Ovary (tissue), 9 donors: ENCODE measurements around the gene NKAIN4. TPM values are rescaled to one million over a fixed set of nuclear protein-coding genes. Genes with fewer than 3 reads are reported as not detected.

ENCODE experiments used
- DNase-seq, 5 donors: peaks; one replicate each; pipeline ENCODE4 v3.0.0-alpha.2; 2019 to 2020
- H3K27ac ChIP-seq, 2 donors: fragments of 200-600 bp; one replicate each; pipeline versions ENCODE4 v1.5.1 to v1.8.0; 2019 to 2022
- H3K27me3 ChIP-seq: fragments of 200-600 bp; one replicate; pipeline ENCODE4 v1.8.0; 2022
- H3K36me3 ChIP-seq: fragments of 200-600 bp; sonication (generic); one replicate; pipeline ENCODE4 v1.5.1; 2019
- H3K4me1 ChIP-seq: one replicate; pipeline ENCODE4 v1.8.1; 2013; ENCODE audit warnings: mild to moderate bottlenecking, moderate library complexity; ENCODE audit not compliant: insufficient read depth
- H3K4me3 ChIP-seq: fragments of 200-600 bp; sonication (generic); one replicate; pipeline ENCODE4 v1.5.1; 2017
- H3K9me3 ChIP-seq, 2 donors: fragments of 200-600 bp in 1 of 2; sonication (generic) in 1 of 2; one replicate each; pipeline versions ENCODE4 v1.5.1 to v1.8.1; 2013 to 2019; ENCODE audit warnings: mild to moderate bottlenecking in 1 of 2, moderate library complexity in 1 of 2
- EP300 ChIP-seq: sonication (generic); formaldehyde crosslinking; IDR thresholded peaks from one replicate; pipeline ENCODE4 v1.6.1; 2017; ENCODE audit warnings: antibody characterized with exemption
- POLR2A ChIP-seq: fragments of 450-650 bp; IDR thresholded peaks from one replicate; pipeline ENCODE4 v1.6.1; 2017; ENCODE audit warnings: antibody characterized with exemption, mild to moderate bottlenecking, moderate library complexity
- WGBS, 3 donors: extraction: QIAGEN DNeasy Blood & Tissue Kit in 1 of 3; methylation state at CpG; one replicate each; pipeline versions ENCODE4 v1.1.5 to v1.1.7; 2013 to 2017; 5-methylcytosine and 5-hydroxymethylcytosine counted together
- intact Hi-C, 4 donors: fragments of 100-400 bp; cut with DNase I; formaldehyde crosslinking; loops; one replicate each; pipeline versions ENCODE4 v1.11.0 to v1.15.1; 2022 to 2023
- polyA plus RNA-seq, 2 donors: library from polyadenylated mRNA; stranded (reverse); fragments of 200-250 nt in 1 of 2; fragments of 350-450 nt in 1 of 2; fragmentation: Illumina TruSeq in 1 of 2; extraction: RNeasy Lipid Tissue Mini Kit (QIAGEN cat#74804) in 1 of 2; gene quantifications; one replicate each; pipeline ENCODE4 v1.2.3, GENCODE V29; 2013 to 2014
- total RNA-seq, 7 donors: library from RNA; depleted of rRNA in 2 of 7; stranded (reverse); fragments of >200 nt in 2 of 7; fragmentation: NEBNext Ultra II Directional in 3 of 7; extraction: Animal tissue kit (Norgen Biotek cat#: 25700) in 3 of 7; gene quantifications; one replicate each; pipeline versions ENCODE4 v1.1.0 to v1.2.4, GENCODE V29; 2016 to 2023
- TF ChIP-seq, protein P1 (sequence below), 3 donors: fragments of 450-650 bp in 2 of 3; fragments of 200-600 bp in 1 of 3; IDR thresholded peaks; one replicate each; pipeline versions ENCODE4 v1.5.1 to v1.8.0; 2016 to 2022; ENCODE audit warnings: antibody characterized with exemption in 3 of 3, mild to moderate bottlenecking in 1 of 3
- donor health status: DM: no; HTN: no; CAD: no; lungs with moderate emphysema.
- donor health status: DM: no; HTN: no; CAD: no.
- donor health status: Bipolar disorder and iron deficiency.
- donor health status: DM: yes; HTN: yes; CAD: no.
- donor health status: DM: no; HTN: no; CAD: no.
- donor health status: DM: yes; HTN: yes; CAD: no.

The NKAIN4 gene
- total and polyA plus RNA-seq, 9 donors = 0.18 to 0.24 TPM; not detected in 7

DNA sequence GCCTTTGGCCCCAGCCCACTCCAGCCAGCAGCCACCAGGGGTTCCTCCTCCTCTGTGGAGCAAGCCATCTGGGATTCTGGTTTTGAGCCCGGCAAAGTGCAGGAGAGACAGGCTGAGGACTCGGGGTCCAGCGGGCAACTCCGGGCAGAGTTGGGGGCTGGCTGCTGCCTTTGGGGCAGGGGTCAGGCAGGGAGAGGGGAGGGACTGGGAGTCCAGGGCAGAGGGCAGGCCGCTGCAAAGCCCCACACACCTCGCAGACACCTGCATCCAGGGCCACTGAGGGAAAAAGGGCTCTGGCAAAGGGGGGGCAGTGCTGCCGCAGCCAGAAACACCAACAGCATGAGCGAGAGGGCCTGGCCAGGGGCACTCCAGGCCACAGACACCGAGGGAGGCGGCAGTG lies 9.8 kb downstream of the NKAIN4 start:
- no peaks in the 10 kb centered on the region for H3K4me1 ChIP-seq
- H3K27me3 ChIP-seq = no peaks in the 10 kb centered on the region
- no peak for DNase-seq
- no peaks in the 10 kb centered on the region for H3K36me3 ChIP-seq
- no peaks in the 10 kb centered on the region for H3K9me3 ChIP-seq
- 75 to 85% (median 84%) methylated on average over 9 to 10 of the region's 10 CpGs for whole genome bisulfite sequencing, 3 donors
- no peak for TF ChIP-seq POLR2A
- TF ChIP-seq, protein P1, sequence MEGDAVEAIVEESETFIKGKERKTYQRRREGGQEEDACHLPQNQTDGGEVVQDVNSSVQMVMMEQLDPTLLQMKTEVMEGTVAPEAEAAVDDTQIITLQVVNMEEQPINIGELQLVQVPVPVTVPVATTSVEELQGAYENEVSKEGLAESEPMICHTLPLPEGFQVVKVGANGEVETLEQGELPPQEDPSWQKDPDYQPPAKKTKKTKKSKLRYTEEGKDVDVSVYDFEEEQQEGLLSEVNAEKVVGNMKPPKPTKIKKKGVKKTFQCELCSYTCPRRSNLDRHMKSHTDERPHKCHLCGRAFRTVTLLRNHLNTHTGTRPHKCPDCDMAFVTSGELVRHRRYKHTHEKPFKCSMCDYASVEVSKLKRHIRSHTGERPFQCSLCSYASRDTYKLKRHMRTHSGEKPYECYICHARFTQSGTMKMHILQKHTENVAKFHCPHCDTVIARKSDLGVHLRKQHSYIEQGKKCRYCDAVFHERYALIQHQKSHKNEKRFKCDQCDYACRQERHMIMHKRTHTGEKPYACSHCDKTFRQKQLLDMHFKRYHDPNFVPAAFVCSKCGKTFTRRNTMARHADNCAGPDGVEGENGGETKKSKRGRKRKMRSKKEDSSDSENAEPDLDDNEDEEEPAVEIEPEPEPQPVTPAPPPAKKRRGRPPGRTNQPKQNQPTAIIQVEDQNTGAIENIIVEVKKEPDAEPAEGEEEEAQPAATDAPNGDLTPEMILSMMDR (IDR thresholded peaks at IDR 0.05) = no peak
- TF ChIP-seq EP300 = no peak
- intact Hi-C loops = loop anchor here in 1 of 4 donors (10.0 kb wide), 1 partner anchor 190 kb away; no protein-coding TSS in a partner anchor
- H3K4me3 ChIP-seq = no peak overlapping the region
- H3K27ac ChIP-seq = no peak overlapping the region

DNA sequence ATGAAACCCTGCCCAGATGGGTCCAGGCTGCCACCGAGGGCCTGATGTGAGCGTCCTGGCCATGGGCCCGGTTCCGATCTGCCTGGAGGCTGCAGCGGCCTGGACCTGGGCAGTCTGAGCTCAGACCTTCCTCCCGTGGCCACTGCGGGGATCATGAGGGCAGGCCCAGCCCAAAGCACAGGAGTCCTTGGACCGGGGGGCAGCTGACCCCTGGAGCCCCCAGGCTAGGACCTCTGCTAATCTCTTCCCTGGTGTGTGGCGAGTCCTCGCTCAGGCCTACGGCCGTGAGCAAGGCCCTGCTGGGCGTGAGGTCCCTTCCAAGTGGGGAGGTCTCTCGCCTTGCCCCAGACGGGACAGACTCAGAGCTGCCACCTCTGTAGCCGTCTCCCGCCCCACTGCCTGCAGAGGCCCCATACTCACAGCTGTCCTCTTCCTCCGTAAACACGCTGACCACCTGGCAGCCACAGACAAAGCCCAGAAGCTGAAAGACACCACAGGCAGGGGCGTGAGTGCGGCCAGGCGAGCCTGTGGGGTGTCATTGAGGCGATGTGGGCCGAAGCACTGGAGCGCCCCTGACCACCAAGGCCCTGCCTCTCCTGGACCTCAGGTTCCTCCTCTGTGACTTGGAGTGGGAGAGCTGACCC lies 10.5 kb downstream of the NKAIN4 start:
- WGBS, 3 donors = 74 to 84% (median 82%) methylated on average over 25 of the region's 25 CpGs
- DNase-seq = no peak
- H3K4me1 ChIP-seq = no peaks in the 10 kb centered on the region
- TF ChIP-seq, protein P1 (IDR thresholded peaks at IDR 0.05) = no peak
- TF ChIP-seq EP300 (no peak), POLR2A (no peak)
- no peak overlapping the region for H3K27ac ChIP-seq
- no peaks in the 10 kb centered on the region for H3K9me3 ChIP-seq
- H3K4me3 ChIP-seq = no peak overlapping the region
- intact Hi-C loops = loop anchor here in 1 of 4 donors (10.0 kb wide), 1 partner anchor 189 kb away; no protein-coding TSS in a partner anchor
- no peaks in the 10 kb centered on the region for H3K36me3 ChIP-seq
- H3K27me3 ChIP-seq = no peaks in the 10 kb centered on the region

DNA sequence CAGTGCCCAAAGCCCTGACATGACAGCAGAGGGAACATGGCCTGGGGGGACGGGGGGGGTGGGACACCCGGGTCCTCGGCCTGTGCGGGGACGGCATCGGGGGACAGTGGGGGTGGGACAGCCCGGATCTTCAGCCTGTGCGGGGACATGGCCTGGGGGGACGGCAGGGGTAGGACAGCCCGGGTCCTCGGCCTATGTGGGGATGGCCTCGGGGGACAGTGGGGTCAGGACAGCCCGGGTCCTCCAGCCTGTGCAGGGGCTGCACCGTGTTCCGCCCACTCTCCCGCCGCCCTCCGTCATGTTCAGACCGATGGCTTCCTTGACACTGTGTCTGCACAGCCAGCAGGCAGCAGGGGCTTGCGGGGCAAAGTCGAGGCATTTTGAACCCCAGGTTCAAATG lies 11.5 kb downstream of the NKAIN4 start:
- no peak overlapping the region for H3K4me3 ChIP-seq
- no peak for DNase-seq
- no peak for TF ChIP-seq POLR2A
- no peak for TF ChIP-seq EP300
- TF ChIP-seq, protein P1 (IDR thresholded peaks at IDR 0.05) = no peak
- H3K27me3 ChIP-seq = no peaks in the 10 kb centered on the region
- H3K36me3 ChIP-seq = no peaks in the 10 kb centered on the region
- intact Hi-C loops = loop anchor here in 1 of 4 donors (10.0 kb wide), 1 partner anchor 188 kb away; no protein-coding TSS in a partner anchor
- H3K27ac ChIP-seq = no peak overlapping the region
- no peaks in the 10 kb centered on the region for H3K9me3 ChIP-seq
- no peaks in the 10 kb centered on the region for H3K4me1 ChIP-seq
- 84 to 89% (median 87%) methylated on average over 21 of the region's 21 CpGs for WGBS, 3 donors

DNA sequence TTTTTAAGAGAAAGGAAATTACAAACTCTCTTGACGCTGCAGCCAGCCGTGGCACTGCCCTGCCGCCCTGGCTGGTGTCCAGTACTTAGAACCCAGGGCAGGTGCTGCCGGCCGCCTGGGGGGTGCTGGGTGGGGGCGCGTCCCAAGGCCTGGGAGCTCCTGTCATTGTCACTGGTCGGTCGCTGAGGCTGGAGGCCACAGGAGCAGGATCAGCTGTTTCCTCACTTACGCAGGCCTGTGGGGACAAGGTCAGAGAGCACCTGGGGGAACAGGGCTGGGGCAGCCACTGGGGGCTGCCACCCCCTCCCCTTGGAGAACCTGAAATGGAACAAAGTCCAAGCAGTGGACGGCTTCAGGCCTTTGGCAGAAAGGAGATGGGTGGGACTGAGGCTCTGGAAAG lies 13.0 kb downstream of the NKAIN4 start:
- DNase-seq = no peak
- Histone ChIP-seq H3K27me3 (no peaks in the 10 kb centered on the region), H3K36me3 (no peaks in the 10 kb centered on the region), H3K9me3 (no peaks in the 10 kb centered on the region), H3K27ac (no peak overlapping the region), H3K4me3 (no peak overlapping the region), H3K4me1 (no peaks in the 10 kb centered on the region)
- TF ChIP-seq, protein P1 (IDR thresholded peaks at IDR 0.05) = no peak
- TF ChIP-seq POLR2A (no peak), EP300 (no peak)
- intact Hi-C loops = loop anchor here in 1 of 4 donors (10.0 kb wide), 1 partner anchor 186 kb away; no protein-coding TSS in a partner anchor
- 42 to 49% (median 43%) methylated on average over 11 of the region's 11 CpGs for WGBS, 3 donors
